GM19043 (cell line): ENCODE results near the gene ZNF280A.
"Not testable (repeated sequence)": the region's sequence is repeated elsewhere in the genome, so short reads cannot be mapped to it uniquely, and the experiment has no call there.

ENCODE experiments used
- ATAC-seq: cut with Tn5 transposase; IDR thresholded peaks from one replicate; pipeline ENCODE4 v1.9.1; 2021; ENCODE audit warnings: low read depth; ENCODE audit not compliant: unreplicated experiment

Gene ZNF280A

DNA sequence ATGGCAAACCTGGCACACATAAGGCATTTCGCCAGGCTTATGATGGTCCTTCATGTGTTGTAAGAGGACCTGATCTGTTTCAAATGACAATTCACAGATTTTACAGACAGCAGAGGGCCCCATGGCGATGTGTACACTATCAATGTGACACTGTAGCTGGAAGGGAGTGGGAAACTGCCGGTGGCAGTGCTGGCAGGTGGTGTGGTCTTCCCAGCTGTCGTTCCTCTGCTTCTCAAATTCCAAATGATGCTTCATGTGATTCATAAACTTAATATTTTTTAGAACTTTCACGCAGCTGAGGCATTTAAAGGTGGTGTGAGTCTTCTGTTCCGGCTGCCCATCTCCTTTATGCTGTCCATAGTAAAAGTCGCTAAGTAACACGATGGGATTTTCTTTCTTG lies 5.6 kb downstream of the ZNF280A start:
- not testable (repeated sequence) for ATAC-seq

DNA sequence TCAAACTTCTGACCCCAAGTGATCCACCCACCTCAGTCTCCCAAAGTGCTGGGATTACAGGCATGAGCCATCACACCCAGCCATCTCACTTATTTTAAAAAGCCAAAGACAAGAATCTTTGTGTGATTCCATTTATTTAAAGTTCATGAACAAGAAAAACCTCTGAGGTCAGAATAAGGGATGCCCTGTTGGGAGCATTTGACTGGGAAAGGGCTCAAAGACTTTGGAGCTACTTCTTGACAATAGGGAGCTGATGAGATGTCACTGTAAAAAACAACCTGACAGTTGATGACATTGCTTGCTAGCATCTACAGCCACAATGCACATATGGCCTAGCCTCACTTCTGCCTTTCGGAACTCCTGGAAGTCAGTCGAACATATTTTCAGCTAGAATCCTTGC lies 6.5 kb downstream of the ZNF280A start:
- ATAC-seq, result no peak

DNA sequence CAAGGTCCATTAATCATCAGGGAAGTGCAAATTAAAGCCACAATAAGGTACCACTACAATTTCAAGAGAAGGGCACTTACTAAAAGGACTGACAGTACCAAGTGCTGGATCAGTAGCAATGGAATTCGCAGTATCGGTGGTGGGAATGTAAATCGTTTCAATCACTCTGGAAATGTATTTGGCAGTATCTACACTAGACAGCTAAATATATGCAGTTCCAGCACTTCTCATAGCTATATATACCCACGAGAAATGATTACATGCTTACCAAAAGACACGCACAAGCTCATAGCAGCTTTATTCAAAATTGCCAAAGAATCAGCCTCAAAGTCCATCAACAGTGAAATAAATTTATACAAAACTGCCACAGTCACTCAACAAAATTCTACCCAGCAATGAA lies 7.1 kb downstream of the ZNF280A start:
- ATAC-seq, result no peak

DNA sequence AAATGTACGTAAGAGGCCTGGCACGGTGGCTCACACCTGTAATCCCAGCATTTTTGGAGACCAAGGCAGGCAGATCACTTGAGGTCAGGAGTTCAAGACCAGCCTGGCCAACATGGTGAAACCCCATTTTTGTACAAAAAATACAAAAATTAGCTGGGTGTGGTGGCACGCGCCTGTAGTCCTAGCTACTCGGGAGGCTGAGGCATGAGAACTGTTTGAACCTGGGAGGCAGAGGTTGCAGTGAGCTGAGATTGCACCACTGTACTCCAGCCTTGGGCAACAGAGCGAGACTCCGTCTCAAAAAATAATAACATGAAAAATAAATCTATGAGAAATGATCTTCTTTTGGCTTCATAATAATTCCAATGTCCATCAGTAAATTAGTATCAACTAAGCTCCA lies 9.2 kb downstream of the ZNF280A start:
- not testable (repeated sequence) for ATAC-seq

DNA sequence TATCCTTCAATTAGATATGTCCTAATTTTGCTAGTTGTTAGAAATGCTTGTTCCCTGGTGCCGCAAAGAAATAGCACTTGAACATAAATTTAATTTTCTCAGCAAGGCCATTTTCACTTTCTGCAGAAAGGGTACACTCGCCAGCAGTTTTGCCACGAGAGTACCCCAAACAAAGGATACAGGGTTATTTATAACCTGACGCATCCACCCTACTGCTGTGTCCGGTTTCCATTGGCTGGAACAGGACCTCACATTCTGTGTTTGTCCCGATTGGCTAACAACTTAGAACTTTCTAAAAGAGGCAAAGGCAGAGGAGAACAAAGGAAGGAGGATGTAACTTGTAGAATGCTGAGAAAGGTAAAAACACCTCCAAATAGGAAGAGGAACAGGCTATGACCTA lies 10.2 kb downstream of the ZNF280A start:
- ATAC-seq, result not testable (repeated sequence)

DNA sequence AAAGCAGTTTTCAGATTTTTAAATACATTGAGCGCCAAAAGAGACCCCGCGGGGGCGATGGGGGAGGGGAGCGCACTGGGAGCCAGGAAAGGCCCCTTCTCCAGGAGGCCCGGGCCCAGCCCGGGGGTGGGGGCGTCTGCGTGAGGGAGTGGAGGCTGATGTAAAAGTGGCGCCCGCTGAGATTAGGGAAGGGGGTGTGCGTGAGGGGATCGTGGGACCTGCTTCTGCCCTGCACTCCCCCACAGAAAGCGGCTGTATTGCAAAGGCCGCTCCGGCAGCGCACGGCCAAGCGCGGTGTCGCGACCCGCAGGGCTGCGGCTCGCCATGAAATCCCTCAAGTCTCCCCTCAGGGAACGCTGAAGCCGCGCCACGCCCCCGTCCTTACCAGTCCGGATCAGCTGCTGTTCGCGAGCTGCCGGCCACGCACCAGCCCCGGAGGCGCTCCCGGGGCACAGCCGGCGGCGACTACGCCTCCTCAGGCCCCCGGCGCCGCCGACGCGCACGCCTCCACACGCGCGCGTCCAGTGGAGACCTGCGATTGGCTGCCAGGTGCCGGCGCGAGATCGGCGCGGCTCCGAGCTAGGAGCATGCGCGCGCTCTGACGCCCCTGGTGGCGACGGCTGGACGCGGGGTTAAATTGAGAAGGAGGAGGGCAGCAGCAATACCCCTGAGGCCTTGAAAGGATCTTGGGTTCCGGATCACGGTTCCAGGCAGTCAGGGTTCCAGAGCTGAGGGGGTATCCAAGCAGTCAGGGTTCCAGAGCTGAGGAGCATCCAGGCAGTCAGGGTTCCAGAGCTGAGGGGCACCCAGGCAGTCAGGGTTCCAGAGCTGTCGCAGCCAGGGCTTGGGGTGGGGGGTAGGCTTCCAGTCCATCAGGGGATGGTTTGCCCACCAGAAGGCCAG lies 11.5 kb downstream of the ZNF280A start, which contains the start of gene ZNF280B:
ZNF280B (minus strand) TSS at position 469 of the 903 bp plus-strand sequence. CDS start 19,344 bp downstream, outside the sequence.
- ATAC-seq, result peak; percentile 77

DNA sequence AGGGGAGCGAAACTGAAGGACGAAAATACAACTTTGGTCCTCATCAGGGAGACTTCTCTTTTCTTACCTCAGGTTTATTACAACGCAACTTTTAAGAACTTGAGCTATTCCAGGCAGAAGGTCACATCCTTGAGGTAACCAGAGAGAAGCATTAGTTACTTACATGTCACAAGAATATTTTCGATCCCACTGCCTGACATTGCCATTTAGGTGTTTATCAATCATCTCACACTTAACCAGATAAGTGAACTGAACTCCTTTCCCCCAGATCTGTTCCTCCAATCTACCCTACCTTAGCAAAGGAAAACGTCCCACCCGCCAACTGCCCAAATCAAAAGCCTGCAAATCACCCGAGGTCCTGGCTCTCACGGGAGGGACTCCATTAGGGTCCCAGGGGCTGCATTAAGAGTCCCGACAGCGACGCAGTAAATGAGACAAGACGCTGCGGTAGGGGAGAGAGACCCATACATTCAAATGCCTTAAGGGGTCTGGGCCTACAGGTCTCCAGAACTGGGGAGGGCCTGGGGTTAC lies 12.3 kb downstream of the ZNF280A start:
- no peak for ATAC-seq

DNA sequence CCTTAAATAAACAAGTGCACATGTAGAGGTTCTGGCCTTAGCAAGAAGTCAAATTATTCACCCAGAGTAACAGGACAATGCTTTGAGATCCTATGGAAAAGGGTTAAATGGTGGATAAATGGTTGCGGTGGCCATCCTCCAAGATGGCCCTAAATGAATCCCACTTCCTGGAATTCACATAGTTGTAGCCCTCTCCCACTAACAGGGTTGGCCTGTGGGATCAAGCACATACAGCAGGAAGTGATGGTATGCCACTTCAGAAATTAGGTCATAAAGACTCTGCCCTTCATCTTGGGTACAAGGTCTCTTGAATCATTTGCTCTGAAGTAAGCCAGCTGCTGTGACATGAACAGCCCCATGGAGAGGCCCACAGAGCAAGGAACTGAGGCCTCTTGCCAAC lies 13.3 kb downstream of the ZNF280A start:
- no peak for ATAC-seq

DNA sequence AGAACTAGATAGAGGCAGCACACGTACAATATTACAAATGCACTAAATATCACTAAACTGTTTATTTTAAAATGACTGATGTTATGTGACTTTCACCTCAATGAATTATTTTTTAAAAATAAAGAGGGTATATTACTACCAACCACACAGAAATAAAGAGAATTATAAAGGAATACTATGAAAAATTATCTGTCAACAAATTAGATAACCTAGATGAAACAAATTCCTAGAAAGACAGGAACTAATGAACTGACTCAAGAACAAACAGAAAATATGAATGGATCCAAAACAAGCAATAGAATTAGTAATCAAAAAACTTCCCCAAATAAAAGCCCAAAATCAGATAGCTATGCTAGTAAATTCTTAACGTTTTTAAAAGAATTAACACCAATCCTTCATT lies 21.8 kb downstream of the ZNF280A start:
- no peak for ATAC-seq

DNA sequence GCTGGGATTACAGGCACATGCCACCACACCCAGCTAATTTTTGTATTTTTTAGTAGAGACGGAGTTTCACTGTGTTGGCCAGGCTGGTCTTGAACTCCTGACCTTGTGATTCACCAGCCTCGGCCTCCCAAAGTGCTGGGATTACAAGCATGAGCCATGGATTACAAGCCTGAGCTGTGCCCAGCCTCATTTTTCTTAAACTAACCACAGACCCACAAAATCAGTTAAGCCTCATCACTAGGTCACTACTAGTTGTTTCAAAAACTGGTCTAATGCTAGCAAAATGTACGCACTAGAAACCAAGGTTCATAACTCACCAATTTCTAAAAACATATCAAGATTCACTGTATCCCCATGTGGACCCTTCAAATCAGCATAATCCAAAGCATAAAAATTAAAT lies 28.5 kb downstream of the ZNF280A start:
- ATAC-seq, result not testable (repeated sequence)

DNA sequence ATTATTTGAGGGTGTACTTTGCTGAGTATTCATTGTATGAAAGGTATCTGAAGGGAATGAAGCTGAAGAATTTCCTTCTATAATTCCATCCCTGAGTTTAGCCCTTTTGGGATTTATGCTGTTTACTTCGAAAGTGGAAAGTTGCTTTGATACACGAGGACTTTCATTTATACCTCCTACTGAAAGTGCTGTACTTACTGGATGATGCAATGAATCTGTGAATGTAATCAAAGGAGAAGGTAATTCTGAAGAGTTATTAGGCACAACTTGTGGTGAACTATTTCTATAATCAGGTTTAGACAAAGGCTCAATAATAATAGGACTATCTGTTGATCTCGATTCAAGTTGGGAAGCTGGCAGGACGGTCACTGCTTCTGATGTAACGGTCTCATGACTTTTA lies 31.3 kb downstream of the ZNF280A start:
- no peak for ATAC-seq

DNA sequence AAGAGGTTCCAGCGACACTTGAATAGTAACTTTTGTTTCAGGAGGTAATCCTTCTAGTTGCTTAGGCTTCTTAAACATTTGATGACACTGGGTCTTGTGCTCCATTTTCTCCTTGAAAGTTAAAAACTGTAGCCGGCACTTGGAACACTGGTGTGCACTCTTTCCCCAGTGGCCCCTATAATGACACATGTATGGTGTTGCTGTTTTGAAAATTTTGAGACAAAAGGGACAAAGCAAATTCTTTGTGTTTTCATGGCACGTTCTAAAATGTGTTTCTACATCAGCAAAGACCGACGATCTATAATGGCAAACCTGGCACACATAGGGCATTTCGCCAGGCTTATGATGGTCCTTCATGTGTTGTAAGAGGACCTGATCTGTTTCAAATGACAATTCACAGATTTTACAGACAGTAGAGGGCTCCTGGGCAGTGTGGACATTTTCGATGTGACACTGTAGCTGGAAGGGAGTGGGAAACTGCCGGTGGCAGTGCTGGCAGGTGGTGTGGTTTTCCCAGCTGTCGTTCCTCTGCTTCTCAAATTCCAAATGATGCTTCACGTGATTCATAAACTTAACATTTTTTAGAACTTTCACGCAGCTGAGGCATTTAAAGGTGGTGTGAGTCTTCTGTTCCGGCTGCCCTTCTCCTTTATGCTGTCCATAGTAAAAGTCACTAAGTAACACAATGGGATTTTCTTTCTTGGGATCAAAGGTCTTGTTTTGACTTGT lies 32.0 kb downstream of the ZNF280A start:
- ATAC-seq, result no peak

DNA sequence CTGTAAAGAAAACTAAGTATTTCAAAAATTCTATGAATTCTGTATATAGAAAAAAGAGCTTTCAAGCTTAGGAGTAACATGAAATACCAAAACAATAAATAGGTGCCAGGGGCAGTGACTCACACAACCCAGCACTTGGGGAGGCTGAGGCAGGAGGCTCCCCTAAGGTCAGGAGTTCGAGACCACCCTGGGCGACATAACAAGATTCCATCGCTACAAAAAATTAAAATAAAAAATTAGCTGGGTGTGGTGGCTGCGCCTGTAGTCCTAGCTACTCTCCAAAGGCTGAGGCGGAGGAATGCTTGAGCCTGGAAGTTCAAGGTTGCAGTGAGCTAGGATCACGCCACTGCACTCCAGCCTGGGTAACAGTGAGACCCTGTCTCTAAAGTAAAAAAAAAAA lies 33.0 kb downstream of the ZNF280A start:
- no peak for ATAC-seq

DNA sequence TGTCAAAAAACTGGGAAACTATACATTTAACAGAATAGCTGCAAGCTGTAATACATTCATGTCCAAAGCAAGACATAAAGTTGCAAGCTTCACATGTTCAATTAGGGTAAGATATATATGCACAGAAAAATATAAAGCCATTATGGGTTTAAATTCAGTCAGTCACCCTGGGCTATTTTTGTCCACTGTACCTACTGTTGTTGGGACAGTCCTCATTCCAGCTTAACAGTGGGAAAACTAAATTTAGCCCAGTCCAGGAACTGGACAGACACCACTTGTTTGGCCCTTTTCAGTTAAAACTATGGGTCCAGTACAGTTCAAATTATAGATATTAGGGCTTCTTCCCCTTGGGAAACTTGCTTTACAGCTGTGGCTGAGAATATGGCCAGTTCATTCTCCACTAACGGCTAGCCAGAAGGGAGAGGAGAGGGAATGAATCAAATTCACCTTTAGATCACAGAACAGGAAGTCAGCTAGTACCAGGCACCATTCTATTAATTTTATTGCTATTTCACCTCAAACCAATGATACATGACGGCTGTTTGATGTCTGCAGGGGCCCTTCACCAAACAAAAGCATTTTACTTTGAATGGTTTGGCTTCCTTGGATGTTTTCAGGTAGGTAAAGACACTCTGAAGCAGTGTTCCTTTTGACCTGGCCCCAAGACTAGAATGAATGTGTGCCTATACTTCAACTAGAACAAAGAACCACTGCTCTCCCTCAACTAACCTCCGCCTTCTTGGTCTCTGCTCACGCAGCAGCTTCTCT lies 33.8 kb downstream of the ZNF280A start:
- ATAC-seq, result no peak

DNA sequence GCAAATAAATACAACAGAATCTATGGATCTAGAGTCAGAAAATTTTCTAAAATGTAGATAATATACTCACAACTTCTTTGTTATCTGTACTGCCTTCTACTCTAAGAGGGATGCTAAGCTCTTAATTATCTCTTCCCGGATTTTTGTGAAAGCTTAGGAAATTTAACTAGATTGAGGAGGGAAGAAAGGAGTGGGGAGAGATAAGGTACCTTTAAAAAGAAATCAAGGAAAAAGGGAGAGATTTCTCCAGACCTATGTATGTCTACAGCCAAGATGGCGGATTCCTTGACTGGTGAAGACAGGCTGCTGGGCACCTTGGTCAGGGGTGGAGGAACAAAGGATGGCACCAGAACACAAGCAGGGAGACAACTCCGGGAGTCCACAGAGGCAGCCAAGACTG lies 34.5 kb downstream of the ZNF280A start:
- ATAC-seq, result no peak

DNA sequence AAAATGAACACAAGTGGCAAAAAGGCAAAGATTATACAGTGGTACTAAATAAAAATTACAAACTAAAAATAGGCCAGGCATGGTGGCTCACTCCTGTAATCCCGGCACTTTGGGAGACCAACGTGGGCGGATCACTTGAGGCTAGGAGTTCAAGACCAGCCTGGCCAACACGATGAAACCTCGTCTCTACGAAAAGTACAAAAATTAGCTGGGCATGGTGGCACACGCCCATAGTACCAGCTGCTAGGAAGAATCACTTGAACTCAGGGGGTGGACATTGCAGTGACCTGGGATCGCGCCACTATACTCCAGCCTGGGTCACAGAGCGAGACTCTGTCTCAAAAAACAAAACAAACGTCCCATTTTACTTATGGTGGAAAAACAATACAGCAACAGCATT lies 36.0 kb downstream of the ZNF280A start:
- no peak for ATAC-seq

DNA sequence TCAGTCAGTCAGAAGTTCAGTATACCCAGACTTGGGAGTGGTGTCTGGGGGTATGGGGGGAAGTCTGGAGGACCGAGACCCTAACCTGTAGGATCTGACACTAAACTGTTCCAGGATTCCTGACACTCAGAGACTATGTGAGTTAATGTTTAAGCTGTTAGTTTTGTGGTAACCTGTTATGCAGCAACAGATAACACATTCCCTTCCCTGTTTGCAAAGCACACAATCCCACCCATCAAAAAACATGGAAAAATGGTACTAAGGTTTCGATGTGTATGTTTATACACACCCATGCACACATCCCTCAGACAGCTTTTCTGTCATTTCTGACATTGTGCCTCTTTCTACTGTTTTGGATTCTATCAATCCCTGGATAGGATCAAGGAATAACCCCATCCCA lies 39.1 kb downstream of the ZNF280A start:
- no peak for ATAC-seq

DNA sequence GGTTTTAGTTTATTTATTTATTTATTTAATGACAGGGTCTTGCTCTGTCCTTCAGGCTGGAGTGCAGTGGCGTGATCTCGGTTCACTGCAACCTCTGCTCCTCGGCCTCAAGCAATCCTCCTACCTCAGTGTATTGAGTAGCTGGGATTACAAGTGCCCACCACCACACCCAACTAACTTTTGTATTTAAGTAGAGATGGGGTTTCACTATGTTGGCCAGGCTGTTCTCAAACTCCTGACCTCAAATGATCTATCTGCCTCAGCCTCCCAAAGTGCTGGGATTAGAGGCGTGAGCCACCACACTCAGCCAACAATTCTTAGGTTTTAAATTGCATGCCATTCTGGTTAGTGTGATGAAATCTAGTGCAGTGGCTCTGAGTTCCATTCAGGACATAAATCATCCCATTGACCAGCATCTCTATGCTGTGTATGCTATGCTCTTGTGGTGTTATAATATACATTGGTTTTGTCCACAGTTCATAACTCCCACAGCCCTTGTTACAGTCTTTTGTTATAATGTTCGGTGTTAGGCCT lies 40.0 kb downstream of the ZNF280A start:
- ATAC-seq, result no peak

DNA sequence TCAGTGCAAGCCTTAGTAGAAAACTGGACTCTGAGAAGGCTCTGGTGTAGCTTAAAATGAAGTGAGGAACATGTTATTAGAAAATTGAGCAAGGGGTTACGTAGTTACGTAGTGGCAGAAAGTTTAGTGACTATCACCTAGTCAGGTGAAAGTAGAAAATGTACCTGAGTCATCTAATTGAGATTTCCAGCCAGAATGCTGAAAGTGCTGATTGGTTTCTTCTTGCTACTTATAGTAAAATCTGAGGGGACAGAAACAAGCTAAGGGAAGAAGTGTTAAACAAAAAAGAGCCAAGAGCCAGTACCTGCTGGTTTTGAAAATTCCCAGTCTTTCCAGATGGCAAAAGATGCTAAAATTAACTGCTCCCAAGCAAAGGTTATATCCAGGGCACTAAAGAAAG lies 41.0 kb downstream of the ZNF280A start:
- ATAC-seq, result no peak

DNA sequence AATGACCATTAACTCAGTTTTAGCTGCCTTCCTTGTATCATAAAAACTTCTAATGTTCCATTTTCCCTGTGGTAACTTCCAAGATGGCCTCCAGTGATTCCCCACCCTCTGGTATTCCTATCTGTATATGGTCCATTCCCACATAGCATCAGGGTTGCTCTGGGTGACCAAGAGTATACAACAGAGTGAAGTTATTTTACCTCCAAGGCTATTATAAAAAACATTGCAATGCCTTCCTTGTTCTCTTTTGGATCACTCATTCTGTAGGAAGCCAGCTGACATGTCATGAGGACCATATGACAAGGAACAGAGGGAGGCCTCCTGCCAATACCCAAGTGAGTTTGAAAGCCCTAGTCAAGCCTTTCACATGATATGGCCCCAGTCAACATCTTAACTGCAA lies 41.6 kb downstream of the ZNF280A start:
- ATAC-seq, result no peak
